ENCODE results near the gene RNU1-3.
"Not testable (repeated sequence)": the region's sequence is repeated elsewhere in the genome, so short reads cannot be mapped to it uniquely, and the experiment has no call there.

Gene RNU1-3

GRCh38 chr1:16666502-16667413, at the start of gene RNU1-3:
Gene RNU1-3 (minus strand): TSS chr1:16666948.
- DNase-seq, result not testable (repeated sequence)

GRCh38 chr1:16713480-16713879, 46.7 kb upstream of the RNU1-3 start:
- DNase-seq, result not testable (repeated sequence)

- not testable (repeated sequence) for DNase-seq
These were observed 46.2 kb upstream of the RNU1-3 start for GRCh38 chr1:16712984-16713383.

DNA sequence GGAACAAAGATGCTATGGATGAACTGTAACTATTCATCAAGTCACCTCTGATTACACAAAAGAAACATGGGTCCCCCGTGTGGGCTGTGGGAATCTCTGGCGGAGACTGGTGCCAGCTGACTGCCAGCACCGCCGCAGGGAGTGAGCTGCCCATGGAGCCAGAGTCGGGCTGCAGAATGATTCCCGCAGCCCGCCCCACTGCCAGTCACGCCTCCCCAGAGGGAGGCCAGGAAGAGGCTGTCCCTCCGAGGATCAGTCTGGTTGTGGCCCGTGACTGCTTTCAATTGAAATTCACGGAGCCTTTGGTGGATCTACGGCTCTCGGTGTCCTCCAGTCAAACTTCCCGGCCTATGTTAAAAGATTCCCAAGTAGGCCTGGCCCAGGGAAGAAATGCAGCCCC, 45.8 kb upstream of the RNU1-3 start:
- DNase-seq, result not testable (repeated sequence)

DNA sequence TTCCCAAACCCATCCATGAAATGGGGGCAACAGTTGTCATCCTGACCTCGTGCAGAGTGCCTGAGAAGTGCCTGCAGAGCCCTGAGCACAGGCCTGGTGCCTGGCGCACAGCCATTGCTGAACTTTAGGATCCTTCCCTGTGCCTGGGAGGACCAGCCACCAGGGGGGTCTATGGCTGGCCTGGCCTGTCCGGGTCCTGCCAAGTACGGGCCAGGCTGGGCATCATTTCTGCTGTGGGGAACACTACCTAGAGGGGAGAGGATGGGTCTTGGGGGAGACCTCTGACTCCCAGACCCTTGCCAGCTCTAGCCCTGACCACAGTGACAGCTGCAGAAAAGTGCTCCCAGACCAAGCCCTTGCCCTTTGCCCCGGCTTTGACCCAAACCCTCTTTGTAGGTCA, 45.4 kb upstream of the RNU1-3 start:
- DNase-seq, result not testable (repeated sequence)

GRCh38 chr1:16710618-16711017, 43.9 kb upstream of the RNU1-3 start:
- DNase-seq, result not testable (repeated sequence)

GRCh38 chr1:16709659-16710087, 42.9 kb upstream of the RNU1-3 start:
- DNase-seq, result peak; percentile 59

GRCh38 chr1:16708704-16709103, 42.0 kb upstream of the RNU1-3 start:
- DNase-seq, result not testable (repeated sequence)

GRCh38 chr1:16707130-16708093, 40.7 kb upstream of the RNU1-3 start:
- not testable (repeated sequence) for DNase-seq

GRCh38 chr1:16706302-16706701, 39.6 kb upstream of the RNU1-3 start:
- DNase-seq, result not testable (repeated sequence)

- DNase-seq, result not testable (repeated sequence)
These were observed 37.9 kb upstream of the RNU1-3 start for GRCh38 chr1:16704502-16705100.

DNA sequence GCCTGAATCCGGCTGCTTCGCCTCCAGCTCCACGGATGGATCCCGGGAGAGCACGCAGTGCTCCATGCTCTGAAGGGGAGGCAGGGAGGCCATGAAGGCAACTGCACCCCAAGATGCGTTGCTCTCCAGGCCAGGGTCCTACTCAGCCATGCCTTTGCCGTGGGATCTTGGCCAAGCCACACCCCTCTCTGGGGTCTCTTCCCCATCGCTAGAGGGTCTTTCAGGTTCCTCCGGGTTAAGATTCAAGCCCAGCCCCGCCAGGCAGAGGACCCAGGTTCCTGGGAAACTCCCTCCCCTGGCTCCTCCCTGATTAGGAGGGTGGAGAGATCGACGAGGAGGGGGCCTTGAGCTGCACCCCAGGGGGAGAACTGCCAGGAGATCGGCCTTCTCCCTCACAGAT, 37.3 kb upstream of the RNU1-3 start:
- not testable (repeated sequence) for DNase-seq

GRCh38 chr1:16703602-16704001, 36.9 kb upstream of the RNU1-3 start:
- not testable (repeated sequence) for DNase-seq

- DNase-seq, result not testable (repeated sequence)
These were observed 36.4 kb upstream of the RNU1-3 start for GRCh38 chr1:16703141-16703540.

DNA sequence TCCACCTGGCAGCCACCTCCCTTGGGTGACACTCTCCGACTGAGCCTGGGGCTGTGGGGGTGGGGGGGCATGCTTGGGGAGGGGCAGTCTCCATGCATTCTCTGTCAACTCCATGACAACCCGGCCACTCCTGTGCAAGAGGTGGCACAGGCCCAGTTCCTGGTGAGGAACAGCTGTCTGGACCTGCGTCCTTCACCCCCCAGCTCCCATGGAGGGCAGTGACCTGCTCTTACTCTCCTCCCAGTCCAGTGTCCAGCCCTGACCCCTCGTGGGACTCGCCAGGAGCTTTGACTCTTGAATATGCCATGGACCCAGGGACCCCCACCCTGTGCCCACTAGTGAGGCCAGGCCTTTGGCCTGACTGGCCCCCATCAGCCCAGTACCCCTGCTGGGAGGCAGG, 35.5 kb upstream of the RNU1-3 start:
- not testable (repeated sequence) for DNase-seq

GRCh38 chr1:16701189-16701588, 34.4 kb upstream of the RNU1-3 start:
- DNase-seq, result not testable (repeated sequence)

DNA sequence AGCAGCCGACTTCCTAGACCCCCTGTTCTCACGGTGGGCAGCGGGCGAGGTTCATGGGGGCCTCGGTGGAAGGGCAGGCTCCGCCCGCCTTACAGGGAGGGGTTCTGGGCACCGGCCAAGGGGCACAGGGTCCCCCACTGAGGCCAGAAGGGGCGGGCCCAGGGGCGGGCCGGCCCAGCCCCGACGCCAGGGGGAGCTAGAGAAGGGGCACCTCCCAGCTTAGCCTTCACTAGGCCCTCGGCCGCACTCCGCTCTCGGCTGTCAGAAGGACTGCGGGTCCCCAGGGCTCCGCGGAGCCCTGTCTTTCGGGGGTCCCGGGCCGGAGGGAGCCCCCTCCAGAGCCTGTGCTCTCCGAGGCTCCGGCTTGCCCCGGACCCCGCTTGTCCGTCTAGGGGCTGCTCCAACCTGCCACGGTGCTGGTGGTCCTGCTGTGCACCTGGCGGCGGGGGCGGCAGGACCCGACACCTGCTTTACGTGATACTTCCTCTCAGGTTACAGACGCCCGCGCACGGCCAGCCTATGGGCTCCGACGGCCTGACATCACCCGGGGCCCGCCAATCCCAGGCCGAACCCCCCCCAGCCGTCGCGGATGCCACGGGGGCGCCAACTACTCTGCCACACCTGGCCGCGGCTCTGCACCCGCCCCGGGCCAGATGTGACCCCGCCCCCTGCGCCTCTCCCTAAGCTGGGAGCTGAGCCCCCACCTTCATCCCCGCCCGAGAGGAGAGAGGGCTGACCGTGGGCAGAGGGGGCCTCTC, 33.6 kb upstream of the RNU1-3 start:
- DNase-seq, result not testable (repeated sequence)

- DNase-seq, result not testable (repeated sequence)
These were observed 32.7 kb upstream of the RNU1-3 start for GRCh38 chr1:16699440-16699839.

- DNase-seq, result not testable (repeated sequence)
These were observed 30.4 kb upstream of the RNU1-3 start for GRCh38 chr1:16697152-16697551.

DNA sequence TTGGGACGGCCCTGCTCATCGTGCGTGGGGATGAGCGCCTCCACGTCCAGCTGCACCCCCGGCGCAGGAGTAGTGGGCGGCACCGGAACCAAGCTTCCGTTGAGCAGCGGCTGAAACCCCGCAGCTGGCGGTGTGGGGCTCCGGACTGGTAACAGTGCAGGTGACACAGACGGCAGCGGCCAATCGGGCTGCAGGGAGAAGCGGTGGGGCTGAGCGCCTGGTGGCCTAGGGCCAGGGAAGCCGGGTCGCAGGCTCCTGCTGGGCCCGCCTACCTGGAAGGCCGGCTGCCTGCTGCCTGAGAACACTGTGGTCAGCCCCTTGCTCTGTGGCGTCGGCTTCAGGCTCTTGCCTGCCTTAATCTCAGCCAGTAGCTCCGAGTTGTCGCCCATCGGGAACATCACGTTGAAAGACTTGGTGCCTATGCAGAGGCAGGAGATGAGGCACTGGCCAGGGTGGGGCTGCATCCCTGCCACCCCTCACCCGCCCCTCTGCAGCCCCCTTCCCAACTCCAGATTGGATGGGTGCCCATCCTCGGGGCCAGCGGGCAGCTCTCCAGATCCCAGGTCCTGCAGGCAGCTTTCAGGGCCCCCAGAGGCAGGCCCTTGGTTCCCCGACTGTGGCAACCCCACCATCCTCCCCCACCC, 29.9 kb upstream of the RNU1-3 start:
- DNase-seq, result not testable (repeated sequence)

DNA sequence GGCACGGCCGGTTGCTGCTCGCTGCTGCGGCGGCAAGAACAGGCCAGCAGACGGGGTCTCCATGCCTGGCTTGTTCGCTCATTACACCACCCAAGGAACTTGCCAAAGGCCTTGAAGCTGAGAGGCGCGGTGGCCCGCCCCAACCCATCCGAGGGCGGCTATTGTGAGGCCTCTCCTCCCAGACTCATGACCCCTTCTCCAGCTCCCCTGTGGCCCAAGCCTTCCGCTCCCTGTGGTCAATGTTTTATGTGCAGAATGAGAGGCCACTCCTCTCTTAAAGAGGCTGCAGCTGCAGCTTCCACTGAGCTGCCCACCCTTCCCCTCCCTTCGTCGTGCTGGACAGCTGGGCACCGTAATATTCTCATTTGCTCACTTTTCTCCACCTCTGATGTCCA, 27.6 kb upstream of the RNU1-3 start:
- not testable (repeated sequence) for DNase-seq

All from CD4-positive, alpha-beta T cell treated with Interferon gamma for 1 hour (primary cell).